Activated CD4-positive, alpha-beta T cell treated with anti-CD3 and anti-CD28 coated beads, Interleukin-2, amount 50 U/mL, for 1 hour (primary cell): ENCODE results near the gene ABHD4.
"Not testable (repeated sequence)": the region's sequence is repeated elsewhere in the genome, so short reads cannot be mapped to it uniquely, and the experiment has no call there.

Experiments
- DNase-seq: peaks from one replicate; pipeline ENCODE4 v3.0.0-alpha.2; 2020

ABHD4 gene

DNA sequence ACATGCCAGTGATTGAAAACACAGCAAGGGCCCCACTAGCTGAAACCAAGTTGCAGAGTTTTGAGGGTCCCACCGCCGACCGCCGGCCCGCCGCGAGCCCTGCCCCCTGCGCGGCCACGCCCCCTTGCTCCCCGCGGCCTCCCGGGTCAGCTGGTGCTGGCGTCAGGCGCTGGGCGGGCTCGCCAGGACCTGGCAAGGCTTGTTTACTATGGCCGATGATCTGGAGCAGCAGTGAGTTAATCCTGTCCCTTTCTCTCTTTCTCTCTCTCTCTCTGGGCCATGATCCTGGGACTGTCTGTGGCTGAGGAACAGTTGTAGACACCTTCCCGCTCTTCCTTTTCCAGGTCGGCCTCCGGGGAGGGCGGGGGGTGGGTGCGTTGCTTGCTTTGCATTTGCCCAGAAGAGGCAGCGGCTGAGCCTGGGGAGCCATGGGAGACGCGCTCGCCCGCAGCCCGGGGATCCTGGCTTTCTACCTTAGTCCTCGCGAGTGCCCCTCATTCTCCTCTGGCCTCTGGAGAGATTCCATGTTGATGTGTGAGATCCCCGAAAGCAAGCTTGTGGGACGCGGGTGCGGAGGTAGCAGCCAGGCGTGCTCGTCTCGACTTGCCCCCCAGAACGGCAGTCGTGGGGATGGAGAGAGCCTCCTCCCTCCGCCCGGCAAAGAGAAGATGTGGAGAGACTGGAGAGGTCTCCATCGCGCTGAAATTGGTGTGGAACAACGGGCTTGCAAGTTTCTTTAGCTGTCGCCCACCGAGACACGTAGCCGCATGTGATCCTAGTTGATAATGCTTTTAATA, at the start of gene ABHD4:
ABHD4 (plus strand) TSS at position 202 of the 797 bp plus-strand sequence; CDS start at position 209, 7 bp downstream.
- DNase-seq = peak; percentile 43

DNA sequence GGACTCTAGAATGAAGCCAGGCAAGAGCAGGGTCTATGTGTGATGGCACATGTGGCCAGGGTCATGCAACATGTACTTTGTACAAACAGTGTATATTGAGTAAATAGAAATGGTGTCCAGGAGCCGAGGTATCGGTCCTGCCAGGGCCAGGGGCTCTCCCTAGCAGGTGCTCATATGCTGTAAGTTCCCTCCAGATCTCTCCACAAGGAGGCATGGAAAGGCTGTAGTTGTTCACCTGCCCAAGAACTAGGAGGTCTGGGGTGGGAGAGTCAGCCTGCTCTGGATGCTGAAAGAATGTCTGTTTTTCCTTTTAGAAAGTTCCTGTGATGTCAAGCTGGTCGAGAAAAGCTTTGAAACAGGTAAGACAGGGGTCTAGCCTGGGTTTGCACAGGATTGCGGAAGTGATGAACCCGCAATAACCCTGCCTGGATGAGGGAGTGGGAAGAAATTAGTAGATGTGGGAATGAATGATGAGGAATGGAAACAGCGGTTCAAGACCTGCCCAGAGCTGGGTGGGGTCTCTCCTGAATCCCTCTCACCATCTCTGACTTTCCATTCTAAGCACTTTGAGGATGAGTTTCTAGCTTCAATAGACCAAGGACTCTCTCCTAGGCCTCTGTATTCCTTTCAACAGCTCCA, 48.7 kb upstream of the ABHD4 start:
- DNase-seq = no peak

DNA sequence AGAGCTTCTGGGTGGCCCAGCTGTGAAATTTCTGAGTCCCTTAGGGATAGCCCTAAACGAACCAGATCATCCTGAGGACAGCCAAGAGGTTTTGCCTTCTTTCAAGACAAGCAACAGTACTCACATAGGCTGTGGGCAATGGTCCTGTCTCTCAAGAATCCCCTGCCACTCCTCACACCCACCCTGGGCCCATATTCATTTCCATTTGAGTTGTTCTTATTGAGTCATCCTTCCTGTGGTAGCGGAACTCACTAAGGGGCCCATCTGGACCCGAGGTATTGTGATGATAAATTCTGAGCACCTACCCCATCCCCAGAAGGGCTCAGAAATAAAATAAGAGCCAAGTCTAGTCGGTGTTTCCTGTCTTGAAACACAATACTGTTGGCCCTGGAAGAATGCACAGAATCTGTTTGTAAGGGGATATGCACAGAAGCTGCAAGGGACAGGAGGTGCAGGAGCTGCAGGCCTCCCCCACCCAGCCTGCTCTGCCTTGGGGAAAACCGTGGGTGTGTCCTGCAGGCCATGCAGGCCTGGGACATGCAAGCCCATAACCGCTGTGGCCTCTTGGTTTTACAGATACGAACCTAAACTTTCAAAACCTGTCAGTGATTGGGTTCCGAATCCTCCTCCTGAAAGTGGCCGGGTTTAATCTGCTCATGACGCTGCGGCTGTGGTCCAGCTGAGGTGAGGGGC, 48.0 kb upstream of the ABHD4 start:
- peak; percentile 63 for DNase-seq

DNA sequence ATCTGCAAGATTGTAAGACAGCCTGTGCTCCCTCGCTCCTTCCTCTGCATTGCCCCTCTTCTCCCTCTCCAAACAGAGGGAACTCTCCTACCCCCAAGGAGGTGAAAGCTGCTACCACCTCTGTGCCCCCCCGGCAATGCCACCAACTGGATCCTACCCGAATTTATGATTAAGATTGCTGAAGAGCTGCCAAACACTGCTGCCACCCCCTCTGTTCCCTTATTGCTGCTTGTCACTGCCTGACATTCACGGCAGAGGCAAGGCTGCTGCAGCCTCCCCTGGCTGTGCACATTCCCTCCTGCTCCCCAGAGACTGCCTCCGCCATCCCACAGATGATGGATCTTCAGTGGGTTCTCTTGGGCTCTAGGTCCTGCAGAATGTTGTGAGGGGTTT, 46.5 kb upstream of the ABHD4 start:
- DNase-seq = no peak

GRCh38 chr14:22552001-22552826, 45.9 kb upstream of the ABHD4 start:
- no peak for DNase-seq

- no peak for DNase-seq
These were observed 45.3 kb upstream of the ABHD4 start for GRCh38 chr14:22552827-22553076.

DNA sequence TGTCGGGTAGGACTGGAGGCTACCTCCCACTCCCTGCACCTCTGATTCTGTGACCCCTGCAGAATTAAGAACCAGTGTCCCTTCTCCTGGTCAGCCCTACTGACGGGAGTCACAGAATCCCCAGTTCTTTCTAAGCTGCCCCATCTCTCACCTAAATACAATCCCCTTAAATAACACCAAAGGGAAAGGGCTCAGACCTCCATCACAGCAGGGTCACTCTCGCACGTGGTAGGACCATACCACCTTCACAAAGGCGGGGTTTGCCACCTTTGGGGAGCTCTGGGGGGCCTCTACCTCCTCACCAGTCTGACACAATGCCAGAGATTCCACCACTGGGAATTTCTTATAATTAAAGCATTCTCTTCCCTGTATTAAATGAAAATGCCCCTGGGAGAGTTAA, 44.7 kb upstream of the ABHD4 start:
- no peak for DNase-seq

- DNase-seq = not testable (repeated sequence)
These were observed 44.1 kb upstream of the ABHD4 start for GRCh38 chr14:22553861-22554497.

GRCh38 chr14:22554498-22555383, 43.4 kb upstream of the ABHD4 start:
- DNase-seq = no peak

DNA sequence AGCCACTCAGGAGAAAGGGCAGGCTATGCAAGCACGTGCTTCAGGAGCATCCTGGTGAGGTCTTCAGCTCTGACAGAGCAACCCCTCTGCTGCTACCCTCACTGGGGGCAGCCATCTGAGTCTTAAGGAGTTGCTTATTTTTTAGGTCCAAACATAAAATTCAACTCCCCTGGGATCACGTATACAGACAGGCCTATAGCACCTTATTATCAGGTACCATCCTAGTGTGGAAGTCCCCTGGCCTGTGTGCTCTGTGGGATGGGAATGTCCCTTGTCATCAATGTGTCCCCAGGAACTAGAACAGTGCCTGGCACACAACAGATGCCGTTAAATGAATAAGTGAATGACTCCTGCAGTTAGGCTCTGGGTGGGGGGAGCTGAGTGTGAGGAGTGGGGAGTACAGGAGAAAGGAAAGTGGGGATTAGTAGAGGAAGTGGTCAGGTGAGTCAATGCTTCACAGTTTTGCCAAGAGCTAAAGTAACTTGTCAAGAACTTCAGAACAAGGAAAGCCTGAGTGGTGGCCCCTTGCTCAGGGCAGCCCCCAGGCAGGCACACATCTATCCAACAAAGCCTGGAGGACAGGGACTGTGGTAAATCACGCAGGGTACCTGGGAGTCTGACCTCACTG, 42.6 kb upstream of the ABHD4 start:
- DNase-seq = peak; percentile 48

DNA sequence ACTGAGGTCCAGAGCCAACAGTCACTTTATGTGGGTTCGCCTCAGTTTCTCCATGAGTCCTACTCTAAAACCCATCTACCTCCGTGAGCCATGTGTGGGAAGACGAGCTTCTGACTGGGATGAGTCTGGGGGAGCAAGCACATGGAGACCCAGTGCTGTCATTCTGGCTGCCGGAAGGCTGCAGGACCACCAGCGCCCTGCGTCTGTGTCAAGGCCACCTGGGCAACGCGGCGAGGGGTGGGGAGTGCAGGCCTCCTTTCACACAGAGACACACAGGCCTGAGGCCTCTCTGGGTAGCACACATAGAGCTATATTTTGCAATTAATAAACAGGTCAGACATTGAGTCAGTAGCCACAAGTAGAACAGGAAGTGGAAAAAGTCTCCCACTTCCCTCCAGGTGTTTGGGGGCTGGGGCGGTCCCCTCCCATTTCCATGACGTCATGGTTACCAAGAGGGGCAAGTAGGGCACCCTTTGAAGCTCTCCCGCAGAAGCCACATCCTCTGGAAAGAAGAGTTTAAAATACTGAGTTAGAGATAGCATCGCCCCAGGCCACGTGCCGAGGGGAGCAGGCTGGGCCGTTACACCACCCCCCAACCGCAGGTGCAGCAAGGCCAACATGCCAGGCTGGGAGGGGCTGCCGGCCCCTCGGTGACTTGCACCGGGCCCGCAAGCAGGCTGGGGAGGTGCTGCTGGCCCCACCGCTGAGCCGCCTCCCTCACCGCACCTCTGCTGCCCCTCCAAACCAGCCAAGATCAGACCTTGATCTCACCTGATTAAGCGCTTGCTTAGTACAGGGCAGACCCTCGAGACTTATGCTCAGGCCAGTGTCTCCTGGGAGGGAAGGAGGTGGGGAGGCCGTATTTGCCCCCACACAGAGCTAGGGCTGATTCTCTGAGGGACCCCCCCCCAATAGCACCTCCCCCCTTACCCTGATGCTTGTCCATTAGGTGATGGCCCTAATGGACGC, 41.8 kb upstream of the ABHD4 start:
- peak; percentile 94 for DNase-seq

DNA sequence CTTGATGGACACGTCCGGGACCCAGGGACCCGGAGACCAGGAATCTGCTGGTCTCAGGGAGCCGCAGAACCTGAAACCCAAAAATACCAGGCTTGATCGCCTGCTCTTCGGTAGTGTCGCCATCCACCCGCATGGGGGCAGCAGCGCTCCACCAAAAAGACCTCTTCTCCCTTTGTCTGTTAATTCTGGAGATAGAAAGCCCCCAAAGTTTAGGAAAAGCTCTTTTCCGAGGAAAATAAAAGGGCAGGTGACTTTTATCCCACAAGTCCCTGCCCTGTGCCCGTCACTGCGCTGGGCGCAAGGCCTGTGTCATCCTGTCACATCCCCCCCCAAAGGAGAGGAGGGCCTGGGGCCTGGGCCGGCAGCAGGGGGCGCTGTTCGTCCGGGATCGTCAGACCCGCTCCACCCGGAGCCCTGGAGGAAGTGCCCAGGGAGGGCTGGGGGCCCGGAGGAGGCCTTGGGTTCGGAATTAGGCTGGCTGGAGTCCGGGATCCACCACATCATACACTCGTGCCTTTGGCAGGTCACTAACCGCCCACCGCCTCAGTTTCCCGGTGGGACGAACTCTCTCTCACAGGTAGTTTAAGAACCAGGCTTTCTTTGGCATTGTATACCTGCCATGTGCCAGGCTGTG, 41.0 kb upstream of the ABHD4 start:
- peak; percentile 93 for DNase-seq

- no peak for DNase-seq
These were observed 40.3 kb upstream of the ABHD4 start for GRCh38 chr14:22557846-22558220.

- peak; percentile 68 for DNase-seq
These were observed 39.7 kb upstream of the ABHD4 start for GRCh38 chr14:22558221-22558913.

DNA sequence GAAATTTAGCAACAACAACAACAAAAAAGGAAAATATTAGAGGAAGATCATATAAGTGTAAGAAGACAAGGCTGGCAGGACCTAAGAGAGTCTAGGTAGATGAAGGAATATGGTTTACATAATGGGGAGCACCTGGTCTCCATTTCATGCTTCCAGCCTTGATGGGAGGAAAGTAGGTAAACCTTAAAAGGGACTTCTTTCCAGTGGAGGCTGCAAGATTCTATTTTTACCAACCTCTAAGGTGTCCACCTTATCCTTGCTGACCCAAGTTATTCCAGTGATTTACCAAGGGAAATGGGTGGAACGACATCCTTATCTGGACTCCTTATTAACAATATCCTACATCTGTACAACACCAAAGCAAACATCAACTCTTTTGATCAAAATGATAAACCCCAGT, 39.1 kb upstream of the ABHD4 start:
- no peak for DNase-seq

DNA sequence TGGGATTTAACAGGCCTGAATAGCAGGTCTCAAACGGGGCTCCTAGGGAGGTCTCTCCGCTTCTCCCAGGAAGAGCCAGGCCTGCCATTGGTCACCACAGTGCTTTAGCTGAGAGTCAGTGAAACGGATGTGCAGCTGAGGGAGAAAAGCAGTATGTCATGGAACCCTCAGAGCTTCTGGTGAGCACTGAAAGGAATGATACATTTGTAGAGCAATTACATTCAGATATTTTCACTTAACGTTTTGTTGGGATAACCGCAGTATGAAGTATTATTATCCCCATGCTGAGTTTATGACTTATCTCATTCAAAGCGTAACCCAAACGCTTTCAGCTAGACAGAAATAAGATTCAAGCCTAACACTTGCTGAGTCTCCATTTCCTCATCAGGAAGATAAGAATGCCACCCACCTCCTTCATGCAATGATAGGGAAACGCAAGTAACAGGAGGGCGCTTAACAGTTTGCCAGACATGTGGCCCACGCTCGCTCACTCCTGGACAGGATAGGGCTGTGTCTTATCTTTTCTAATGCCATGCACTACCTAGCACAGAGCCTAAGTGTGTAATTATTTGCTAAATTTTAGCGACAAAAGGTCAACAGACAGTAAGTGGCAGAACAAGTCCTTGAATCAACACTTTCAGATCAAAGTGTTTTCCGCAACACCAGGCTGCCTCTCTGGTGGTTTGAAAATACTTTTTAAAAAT, 37.3 kb upstream of the ABHD4 start:
- DNase-seq = no peak

DNA sequence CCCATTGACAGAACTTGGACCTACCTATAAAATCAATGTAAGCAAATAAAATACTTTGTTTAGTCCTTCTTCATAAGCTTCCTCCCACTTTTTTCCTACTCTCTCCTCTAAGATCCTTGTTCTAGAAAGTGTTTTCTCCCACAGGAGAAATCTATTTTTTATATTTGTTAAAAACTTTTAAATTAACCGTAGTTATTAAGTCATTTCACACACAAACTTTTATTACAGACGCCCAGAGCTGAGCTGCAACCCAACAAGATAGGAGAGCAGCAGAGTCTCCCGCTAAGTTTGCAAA, 36.8 kb upstream of the ABHD4 start:
- no peak for DNase-seq
